Measurements from ENCODE around the gene MPO. TPM values are rescaled to one million over a fixed set of nuclear protein-coding genes. Genes with fewer than 3 reads are reported as not detected.

MPO gene
- total RNA-seq, 2 donors from 2014 or later: 0.57 TPM; not detected in 1

- no peak for TF ChIP-seq POLR2A (IDR thresholded peaks at IDR 0.05)
- TF ChIP-seq CTCF (IDR thresholded peaks at IDR 0.05): no peak
- no peak for TF ChIP-seq POLR2AphosphoS5 (IDR thresholded peaks at IDR 0.05)
- peaks cover 2% of the 10 kb centered on the region for H3K27me3 ChIP-seq (replicated peaks; ENCODE audit: insufficient read depth)
- no peaks in the 10 kb centered on the region for H3K4me1 ChIP-seq (replicated peaks)
- H3K4me3 ChIP-seq: no peak overlapping the region
- no peak for DNase-seq (ENCODE audit: low spot score)
- no peaks in the 10 kb centered on the region for H3K36me3 ChIP-seq
- no peak overlapping the region for H3K27ac ChIP-seq
- WGBS: 92% methylated on average over 11 of the region's 11 CpGs
- intact Hi-C loops (cut with DNase I): no loop called here
- no peaks in the 10 kb centered on the region for H3K9me3 ChIP-seq
Measured at GRCh38 chr17:58262149-58262548, 18.6 kb downstream of the MPO start.

DNA sequence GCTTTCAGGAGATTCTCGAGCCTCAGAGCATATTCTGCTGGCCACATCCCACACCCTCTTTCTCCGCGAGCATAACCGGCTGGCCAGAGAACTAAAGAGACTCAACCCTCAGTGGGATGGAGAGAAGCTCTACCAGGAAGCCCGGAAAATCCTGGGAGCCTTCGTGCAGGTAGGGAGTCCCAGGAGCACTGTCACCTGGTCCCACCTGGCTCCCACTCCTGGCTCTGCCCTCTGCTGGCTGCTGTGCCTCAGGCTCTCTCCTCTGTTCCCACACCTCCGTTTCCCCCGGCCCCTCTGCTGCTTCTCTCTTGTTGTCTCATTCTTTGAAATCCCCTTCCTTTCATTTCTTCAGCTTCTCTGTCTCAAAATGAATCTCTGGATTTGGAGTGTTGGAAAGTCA, 25.9 kb downstream of the MPO start:
- no peak overlapping the region for H3K27ac ChIP-seq
- H3K36me3 ChIP-seq: no peaks in the 10 kb centered on the region
- no peaks in the 10 kb centered on the region for H3K4me1 ChIP-seq (replicated peaks)
- DNase-seq (ENCODE audit: low spot score): no peak
- TF ChIP-seq POLR2A (IDR thresholded peaks at IDR 0.05): no peak
- no peak for TF ChIP-seq POLR2AphosphoS5 (IDR thresholded peaks at IDR 0.05)
- TF ChIP-seq CTCF (IDR thresholded peaks at IDR 0.05): no peak
- H3K4me3 ChIP-seq: no peak overlapping the region
- H3K27me3 ChIP-seq (replicated peaks; ENCODE audit: insufficient read depth): peaks cover 4% of the 10 kb centered on the region
- 26% methylated on average over 8 of the region's 8 CpGs for WGBS
- intact Hi-C loops (cut with DNase I): no loop called here
- no peaks in the 10 kb centered on the region for H3K9me3 ChIP-seq

DNA sequence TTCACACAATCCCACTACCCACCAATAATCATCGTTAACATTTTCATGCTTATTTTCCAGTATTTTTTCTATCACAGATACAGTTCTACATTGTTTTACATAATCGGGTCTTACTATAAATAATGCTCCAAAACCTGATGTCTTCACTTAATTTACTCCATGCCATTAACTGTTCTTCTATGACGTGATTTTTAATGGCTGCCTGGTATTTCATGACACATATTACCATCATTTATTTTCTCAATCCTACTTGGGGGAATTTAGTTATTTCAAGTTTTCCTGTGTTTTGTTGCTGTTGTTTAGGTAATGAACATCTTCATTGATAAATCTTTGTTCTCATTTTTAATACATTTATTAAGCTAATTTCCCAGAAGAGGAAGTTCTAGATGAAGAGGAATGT, 27.7 kb downstream of the MPO start:
- Histone ChIP-seq H3K27me3 (replicated peaks; ENCODE audit: insufficient read depth) (peaks cover 4% of the 10 kb centered on the region), H3K36me3 (no peaks in the 10 kb centered on the region), H3K4me1 (replicated peaks) (no peaks in the 10 kb centered on the region), H3K9me3 (no peaks in the 10 kb centered on the region), H3K27ac (no peak overlapping the region), H3K4me3 (no peak overlapping the region)
- 88% methylated on average over 3 of the region's 3 CpGs for WGBS
- TF ChIP-seq POLR2A (IDR thresholded peaks at IDR 0.05) (no peak), CTCF (IDR thresholded peaks at IDR 0.05) (no peak), POLR2AphosphoS5 (IDR thresholded peaks at IDR 0.05) (no peak)
- intact Hi-C loops (cut with DNase I): no loop called here
- DNase-seq (ENCODE audit: low spot score): no peak

DNA sequence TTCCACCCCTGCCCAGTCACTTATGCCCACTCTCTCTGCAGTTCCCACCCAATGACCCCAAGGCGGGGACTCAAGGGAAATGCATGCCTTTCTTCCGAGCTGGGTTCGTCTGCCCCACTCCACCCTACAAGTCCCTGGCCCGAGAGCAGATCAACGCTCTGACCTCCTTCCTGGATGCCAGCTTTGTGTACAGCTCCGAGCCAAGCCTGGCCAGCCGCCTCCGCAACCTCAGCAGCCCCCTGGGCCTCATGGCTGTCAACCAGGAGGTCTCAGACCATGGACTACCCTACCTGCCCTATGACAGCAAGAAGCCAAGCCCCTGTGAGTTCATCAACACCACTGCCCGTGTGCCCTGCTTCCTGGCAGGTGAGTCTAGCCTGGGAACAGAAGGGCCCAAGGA, 28.6 kb downstream of the MPO start:
- TF ChIP-seq POLR2A (IDR thresholded peaks at IDR 0.05): no peak
- TF ChIP-seq POLR2AphosphoS5 (IDR thresholded peaks at IDR 0.05): no peak
- no peak for TF ChIP-seq CTCF (IDR thresholded peaks at IDR 0.05)
- WGBS: 67% methylated on average over 9 of the region's 9 CpGs
- peaks cover 4% of the 10 kb centered on the region for H3K27me3 ChIP-seq (replicated peaks; ENCODE audit: insufficient read depth)

GRCh38 chr17:58250344-58251011, 30.3 kb downstream of the MPO start:
- no peak for DNase-seq (ENCODE audit: low spot score)
- Histone ChIP-seq H3K4me1 (replicated peaks) (no peaks in the 10 kb centered on the region), H3K27me3 (replicated peaks; ENCODE audit: insufficient read depth) (peaks cover 4% of the 10 kb centered on the region), H3K36me3 (no peaks in the 10 kb centered on the region), H3K27ac (no peak overlapping the region), H3K9me3 (no peaks in the 10 kb centered on the region), H3K4me3 (no peak overlapping the region)
- 90% methylated on average over 12 of the region's 12 CpGs for WGBS
- TF ChIP-seq CTCF (IDR thresholded peaks at IDR 0.05) (no peak), POLR2A (IDR thresholded peaks at IDR 0.05) (no peak), POLR2AphosphoS5 (IDR thresholded peaks at IDR 0.05) (no peak)
- intact Hi-C loops (cut with DNase I): no loop called here

More for the DNA sequence above, 28.6 kb downstream of the MPO start:
- Histone ChIP-seq H3K9me3 (no peaks in the 10 kb centered on the region), H3K36me3 (no peaks in the 10 kb centered on the region), H3K27ac (no peak overlapping the region), H3K4me1 (replicated peaks) (no peaks in the 10 kb centered on the region), H3K4me3 (no peak overlapping the region)
- DNase-seq (ENCODE audit: low spot score): no peak
- intact Hi-C loops (cut with DNase I): no loop called here
